ENCODE measurements around the gene TMA7. TPM values are rescaled to one million over a fixed set of nuclear protein-coding genes. Genes with fewer than 3 reads are reported as not detected.

The TMA7 gene
- total and polyA plus RNA-seq, 2 donors (not counting 3 experiments of a cell fraction or from before 2014, with no cell fraction given) = 137 to 306 TPM

- TF ChIP-seq CTCF (IDR thresholded peaks at IDR 0.05; ENCODE audit: extremely low read depth in 1 of 2, insufficient read depth in 1 of 2, low read depth in 1 of 2, low read length in 2 of 2) (no peak), POLR2A (IDR thresholded peaks at IDR 0.05; ENCODE audit: low read depth, low read length) (no peak), EZH2 (IDR thresholded peaks at IDR 0.05; ENCODE audit: borderline replicate concordance, low read depth, low read length, severe bottlenecking) (no peak), JUN (IDR thresholded peaks at IDR 0.05; ENCODE audit: borderline replicate concordance, insufficient read depth, insufficient read length, low read depth) (no peak), MAX (IDR thresholded peaks at IDR 0.05; ENCODE audit: insufficient read depth, insufficient read length) (no peak), POLR2AphosphoS5 (IDR thresholded peaks at IDR 0.05; ENCODE audit: insufficient read depth, low read depth, low read length) (no peak), FOS (IDR thresholded peaks at IDR 0.05; ENCODE audit: borderline replicate concordance, insufficient read depth, low read length) (no peak), MYC (IDR thresholded peaks at IDR 0.05; ENCODE audit: low read depth, low read length) (no peak), GATA2 (IDR thresholded peaks at IDR 0.05; ENCODE audit: insufficient read depth, insufficient read length, low read depth, low read length) (no peak)
- intact Hi-C loops (cut with micrococcal nuclease) = no loop called here
Observed at GRCh38 chr3:48411606-48412374, 28.3 kb upstream of the TMA7 start.

More at GRCh38 chr3:48411606-48412374, 28.3 kb upstream of the TMA7 start:
- Histone ChIP-seq H3K9ac (replicated peaks; ENCODE audit: extremely low read depth, insufficient read depth, low read length) (no peak overlapping the region), H3K4me3 (replicated peaks in 1 of 3; ENCODE audit: insufficient read depth in 1 of 3, low read depth in 1 of 3, low read length in 3 of 3) (no peak overlapping the region), H3K79me2 (ENCODE audit: control insufficient read depth, insufficient read depth, low read length) (no peaks in the 10 kb centered on the region), H3K4me1 (ENCODE audit: control insufficient read depth, extremely low read depth, insufficient read depth, low read length) (no peaks in the 10 kb centered on the region), H3K36me3 (ENCODE audit: control insufficient read depth in 2 of 2, extremely low read depth in 1 of 2, insufficient read depth in 2 of 2, low read length in 2 of 2) (peaks cover 0 to 36% of the 10 kb centered on the region in 2 experiments), H3K27ac (ENCODE audit: insufficient read depth, low read depth, low read length) (no peak overlapping the region), H3K27me3 (ENCODE audit: control insufficient read depth in 2 of 2, insufficient read depth in 2 of 2, low read length in 2 of 2) (no peaks in the 10 kb centered on the region), H3K9me1 (replicated peaks; ENCODE audit: control insufficient read depth, extremely low read depth, insufficient read depth, low read length) (no peaks in the 10 kb centered on the region), H3K4me2 (ENCODE audit: insufficient read depth, low read length) (no peak overlapping the region), H2AFZ (ENCODE audit: low read depth, low read length) (no peak overlapping the region), H4K20me1 (replicated peaks; ENCODE audit: control insufficient read depth, extremely low read depth, insufficient read depth, low read length) (no peaks in the 10 kb centered on the region), H3K9me3 (replicated peaks; ENCODE audit: control insufficient read depth, insufficient read depth, low read length) (no peaks in the 10 kb centered on the region)
- BruUV-seq (replicated peaks) = no TSS peak
- POLR2A ChIA-PET = no interaction called here
- no peak for DNase-seq (ENCODE audit: low read depth, low spot score)
- dilution Hi-C loops (cut with MboI; ENCODE audit: extremely low pct_ligation_motif_present, low sequenced_read_pairs) = no loop called here
- FAIRE-seq = no peak
- CTCF ChIA-PET = interaction anchor here (2.0 to 4.3 kb wide), 2 partner anchors 11 to 24 kb away, joined by 12 to 13 read pairs; no protein-coding TSS in a partner anchor

Measured in endothelial cell of umbilical vein (primary cell).